Heart left ventricle (tissue), 16 donors: ENCODE measurements around the gene RALB. TPM values are rescaled to one million over a fixed set of nuclear protein-coding genes. Genes with fewer than 3 reads are reported as not detected.

Experiments
- ATAC-seq, 4 donors: fragments of 200-7000 bp; cut with Tn5 transposase; one replicate each; pipeline ENCODE4 v1.9.1; 2020 to 2022; ENCODE audit warnings: moderate library complexity in 4 of 4, mild to moderate bottlenecking in 3 of 4, moderate number of reproducible peaks in 1 of 4
- DNase-seq, 5 donors: peaks; one replicate each; pipeline ENCODE4 v3.0.0-alpha.2; 2020
- H3K27ac ChIP-seq, 12 donors: fragments of 200-600 bp; sonication (generic) in 4 of 12; one replicate each; pipeline versions ENCODE4 v1.5.0 to v1.8.0; 2016 to 2022; ENCODE audit warnings: mild to moderate bottlenecking in 2 of 12
- H3K27me3 ChIP-seq, 9 donors: fragments of 200-600 bp; sonication (generic) in 2 of 9; one replicate each; pipeline versions ENCODE4 v1.5.1 to v1.8.0; 2016 to 2022; ENCODE audit warnings: mild to moderate bottlenecking in 3 of 9
- H3K36me3 ChIP-seq, 9 donors: fragments of 200-600 bp; sonication (generic) in 2 of 9; one replicate each; pipeline versions ENCODE4 v1.5.0 to v1.8.0; 2018 to 2022; ENCODE audit warnings: mild to moderate bottlenecking in 2 of 9
- H3K4me1 ChIP-seq, 12 donors: fragments of 200-600 bp; sonication (generic) in 4 of 12; one replicate each; pipeline versions ENCODE4 v1.5.0 to v1.8.0; 2016 to 2022; ENCODE audit warnings: mild to moderate bottlenecking in 3 of 12
- H3K4me3 ChIP-seq, 12 donors: fragments of 200-600 bp; sonication (generic) in 4 of 12; one replicate each; pipeline versions ENCODE4 v1.5.0 to v1.8.0; 2017 to 2022; ENCODE audit warnings: mild to moderate bottlenecking in 9 of 12, moderate library complexity in 4 of 12
- H3K9me3 ChIP-seq, 12 donors: fragments of 200-600 bp; sonication (generic) in 4 of 12; one replicate each; pipeline versions ENCODE4 v1.5.0 to v1.8.0; 2016 to 2022; ENCODE audit warnings: mild to moderate bottlenecking in 1 of 12
- CTCF ChIP-seq, 12 donors: fragments of 200-600 bp; sonication (generic) in 4 of 12; IDR thresholded peaks; one replicate each; pipeline versions ENCODE4 v1.5.0 to v1.8.0; 2018 to 2022; ENCODE audit warnings: antibody characterized with exemption in 12 of 12, mild to moderate bottlenecking in 5 of 12
- POLR2A ChIP-seq, 2 donors: fragments of 450-650 bp; IDR thresholded peaks; one replicate each; pipeline ENCODE4 v1.6.1; 2017; ENCODE audit warnings: antibody characterized with exemption in 2 of 2, mild to moderate bottlenecking in 2 of 2, moderate library complexity in 2 of 2
- WGBS, 4 donors: extraction: QIAGEN DNeasy Blood & Tissue Kit in 2 of 4; methylation state at CpG; one replicate each; pipeline versions ENCODE4 v1.1.5 to v1.1.7; 2013 to 2018; 5-methylcytosine and 5-hydroxymethylcytosine counted together
- intact Hi-C, 10 donors: fragments of 100-400 bp; cut with DNase I; formaldehyde crosslinking; loops; one replicate each; pipeline versions ENCODE4 v1.11.1 to v1.14.2; 2022
- polyA plus RNA-seq, 2 donors: library from polyadenylated mRNA; stranded (reverse); fragments of 200-250 nt; gene quantifications; one replicate each; pipeline ENCODE4 v1.2.3, GENCODE V29; 2013
- total RNA-seq, 9 donors: library from RNA; depleted of rRNA in 2 of 9; stranded (reverse); fragments of >200 nt in 2 of 9; fragmentation: NEBNext Ultra II Directional in 3 of 9; extraction: Animal tissue kit (Norgen Biotek cat#: 25700) in 3 of 9; gene quantifications; one replicate each; pipeline versions ENCODE4 v1.1.0 to v1.2.4, GENCODE V29; 2016 to 2023
- donor health status: ischemic (EF 13 %, LVEDD 7.1; RV severe dilation, severe dysfunction).
- donor health status: healthy with polysubstance abuse.
- donor health status: DM: no; HTN: yes; CAD: no.
- donor health status: DM: no; HTN: no; CAD: no.
- donor health status: ischemic (EF 25% LVEDD 6.9; RV normal size, moderate dysfunction).
- donor health status: ischemic (EF 25% LVEDD 5.7; RV mildly dilated, moderate dysfunction).
- donor health status: healthy.
- donor health status: DM: yes; HTN: yes; CAD: no.
- donor health status: ischemic (EF 35%, LVEDD 5.7; RV mildly dilated, moderate dysfunction).
- donor health status: nonischemic (EF 11% LVEDD 7.7; RV severe dilation, severe dysfunction).
- donor health status: DM: yes; HTN: yes; CAD: no.
- donor health status: PGD.
- donor health status: ischemic (EF 29% LVEDD 5.4; RV normal size, mild dysfunction).
- donor health status: nonischemic (EF 23%, LVEDD 6.1; RV moderate dilation, normal function).

RALB gene
- total and polyA plus RNA-seq, 11 donors: 30.5 to 111 (median 45.1) TPM

GRCh38 chr2:120326066-120326465, 73.4 kb downstream of the RALB start:
- WGBS, 4 donors: 82 to 86% (median 85%) methylated on average over 9 of the region's 9 CpGs
- Histone ChIP-seq H3K27ac (no peak overlapping the region), H3K4me1 (peaks cover 0 to 15% (median 5%) of the 10 kb centered on the region in 12 donors), H3K36me3 (no peaks in the 10 kb centered on the region), H3K4me3 (no peak overlapping the region), H3K9me3 (no peaks in the 10 kb centered on the region), H3K27me3 (no peaks in the 10 kb centered on the region)
- DNase-seq: peak in 1 of 5 donors; percentile 3
- no peak for ATAC-seq
- intact Hi-C loops: no loop called here
- no peak for TF ChIP-seq POLR2A (IDR thresholded peaks at IDR 0.05)
- TF ChIP-seq CTCF (IDR thresholded peaks at IDR 0.05): no peak

GRCh38 chr2:120330946-120331822, 78.5 kb downstream of the RALB start:
- H3K9me3 ChIP-seq: peaks cover 0 to 4% (median 0%) of the 10 kb centered on the region in 12 donors
- DNase-seq: no peak
- intact Hi-C loops: loop anchor here in 2 of 10 donors (10.0 kb wide), 2 partner anchors 744 to 754 kb away; no protein-coding TSS in a partner anchor
- H3K4me1 ChIP-seq: no peaks in the 10 kb centered on the region
- H3K27ac ChIP-seq: no peak overlapping the region
- 83 to 91% (median 86%) methylated on average over 19 to 24 of the region's 24 CpGs for WGBS, 4 donors
- H3K4me3 ChIP-seq: no peak overlapping the region
- ATAC-seq: peak in 1 of 4 donors; percentile 18
- peaks cover 0 to 7% (median 0%) of the 10 kb centered on the region in 9 donors for H3K27me3 ChIP-seq
- H3K36me3 ChIP-seq: no peaks in the 10 kb centered on the region
- TF ChIP-seq CTCF (IDR thresholded peaks at IDR 0.05) (no peak), POLR2A (IDR thresholded peaks at IDR 0.05) (no peak)

GRCh38 chr2:120331903-120332302, 79.3 kb downstream of the RALB start:
- TF ChIP-seq POLR2A (IDR thresholded peaks at IDR 0.05) (no peak), CTCF (IDR thresholded peaks at IDR 0.05) (no peak)
- H3K27ac ChIP-seq: no peak overlapping the region
- H3K9me3 ChIP-seq: peaks cover 0 to 4% (median 0%) of the 10 kb centered on the region in 12 donors
- peak in 1 of 4 donors; percentile 56 for ATAC-seq
- no peaks in the 10 kb centered on the region for H3K36me3 ChIP-seq
- peaks cover 0 to 13% (median 0%) of the 10 kb centered on the region in 9 donors for H3K27me3 ChIP-seq
- 74 to 79% (median 76%) methylated on average over 4 of the region's 4 CpGs for WGBS, 4 donors
- no peaks in the 10 kb centered on the region for H3K4me1 ChIP-seq
- DNase-seq: no peak
- H3K4me3 ChIP-seq: no peak overlapping the region
- intact Hi-C loops: loop anchor here in 2 of 10 donors (10.0 kb wide), 2 partner anchors 743 to 753 kb away; no protein-coding TSS in a partner anchor

GRCh38 chr2:120332384-120332783, 79.7 kb downstream of the RALB start:
- ATAC-seq (no peak), DNase-seq (no peak)
- TF ChIP-seq POLR2A (IDR thresholded peaks at IDR 0.05) (no peak), CTCF (IDR thresholded peaks at IDR 0.05) (no peak)
- H3K9me3 ChIP-seq: peaks cover 0 to 4% (median 0%) of the 10 kb centered on the region in 12 donors
- no peaks in the 10 kb centered on the region for H3K36me3 ChIP-seq
- no peak overlapping the region for H3K27ac ChIP-seq
- WGBS, 4 donors: 81 to 93% (median 86%) methylated on average over 6 of the region's 6 CpGs
- H3K4me1 ChIP-seq: no peaks in the 10 kb centered on the region
- H3K4me3 ChIP-seq: no peak overlapping the region
- H3K27me3 ChIP-seq: peaks cover 0 to 18% (median 0%) of the 10 kb centered on the region in 9 donors
- intact Hi-C loops: loop anchor here in 2 of 10 donors (10.0 kb wide), 2 partner anchors 742 to 752 kb away; no protein-coding TSS in a partner anchor
